HFF-Myc (cell line): ENCODE results near the gene KRT10.

ENCODE experiments used
- DNase-seq: peaks from one replicate; pipeline ENCODE4 v3.0.0-alpha.2; 2011; ENCODE audit warnings: low read depth; ENCODE audit errors: extremely low read depth
- H3K4me3 ChIP-seq: replicated peaks from 2 replicates; pipeline ENCODE4 v1.5.1; 2011; ENCODE audit warnings: low read depth, mild to moderate bottlenecking, control low read depth, low read length
- TF ChIP-seq, protein P1 (sequence below): IDR thresholded peaks from 2 replicates; pipeline ENCODE4 v1.5.1; 2012; ENCODE audit warnings: mild to moderate bottlenecking, low read depth, low read length, control low read depth; ENCODE audit errors: missing control alignments

Gene KRT10

DNA sequence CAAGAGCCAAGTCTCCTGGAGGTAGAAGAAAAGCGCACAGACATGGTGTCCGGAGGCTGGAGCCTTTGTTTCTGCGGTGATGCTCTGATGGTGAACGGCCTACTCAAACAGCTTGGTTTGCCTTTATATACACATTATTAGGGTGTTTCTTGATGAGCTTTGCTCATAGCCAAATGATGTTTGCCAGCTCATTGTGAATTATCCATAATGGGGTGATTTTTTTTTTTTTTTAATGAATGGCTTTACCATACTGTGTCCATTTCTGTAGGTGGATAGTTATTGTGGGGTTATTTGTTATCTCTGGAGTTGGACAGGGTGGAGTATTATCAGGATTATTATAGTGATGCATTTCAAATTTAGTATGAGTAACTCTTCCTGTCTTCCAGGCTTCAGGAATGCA is 40.0 kb downstream of the KRT10 start, which contains the start of gene KRT27:
KRT27 (minus strand) TSS at position 101 of the 400 bp plus-strand sequence; CDS start at position 44, 57 bp downstream.
- DNase-seq: no peak
- no peak within 1 kb of the TSS for H3K4me3 ChIP-seq
- TF ChIP-seq, protein P1, sequence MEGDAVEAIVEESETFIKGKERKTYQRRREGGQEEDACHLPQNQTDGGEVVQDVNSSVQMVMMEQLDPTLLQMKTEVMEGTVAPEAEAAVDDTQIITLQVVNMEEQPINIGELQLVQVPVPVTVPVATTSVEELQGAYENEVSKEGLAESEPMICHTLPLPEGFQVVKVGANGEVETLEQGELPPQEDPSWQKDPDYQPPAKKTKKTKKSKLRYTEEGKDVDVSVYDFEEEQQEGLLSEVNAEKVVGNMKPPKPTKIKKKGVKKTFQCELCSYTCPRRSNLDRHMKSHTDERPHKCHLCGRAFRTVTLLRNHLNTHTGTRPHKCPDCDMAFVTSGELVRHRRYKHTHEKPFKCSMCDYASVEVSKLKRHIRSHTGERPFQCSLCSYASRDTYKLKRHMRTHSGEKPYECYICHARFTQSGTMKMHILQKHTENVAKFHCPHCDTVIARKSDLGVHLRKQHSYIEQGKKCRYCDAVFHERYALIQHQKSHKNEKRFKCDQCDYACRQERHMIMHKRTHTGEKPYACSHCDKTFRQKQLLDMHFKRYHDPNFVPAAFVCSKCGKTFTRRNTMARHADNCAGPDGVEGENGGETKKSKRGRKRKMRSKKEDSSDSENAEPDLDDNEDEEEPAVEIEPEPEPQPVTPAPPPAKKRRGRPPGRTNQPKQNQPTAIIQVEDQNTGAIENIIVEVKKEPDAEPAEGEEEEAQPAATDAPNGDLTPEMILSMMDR: no peak

DNA sequence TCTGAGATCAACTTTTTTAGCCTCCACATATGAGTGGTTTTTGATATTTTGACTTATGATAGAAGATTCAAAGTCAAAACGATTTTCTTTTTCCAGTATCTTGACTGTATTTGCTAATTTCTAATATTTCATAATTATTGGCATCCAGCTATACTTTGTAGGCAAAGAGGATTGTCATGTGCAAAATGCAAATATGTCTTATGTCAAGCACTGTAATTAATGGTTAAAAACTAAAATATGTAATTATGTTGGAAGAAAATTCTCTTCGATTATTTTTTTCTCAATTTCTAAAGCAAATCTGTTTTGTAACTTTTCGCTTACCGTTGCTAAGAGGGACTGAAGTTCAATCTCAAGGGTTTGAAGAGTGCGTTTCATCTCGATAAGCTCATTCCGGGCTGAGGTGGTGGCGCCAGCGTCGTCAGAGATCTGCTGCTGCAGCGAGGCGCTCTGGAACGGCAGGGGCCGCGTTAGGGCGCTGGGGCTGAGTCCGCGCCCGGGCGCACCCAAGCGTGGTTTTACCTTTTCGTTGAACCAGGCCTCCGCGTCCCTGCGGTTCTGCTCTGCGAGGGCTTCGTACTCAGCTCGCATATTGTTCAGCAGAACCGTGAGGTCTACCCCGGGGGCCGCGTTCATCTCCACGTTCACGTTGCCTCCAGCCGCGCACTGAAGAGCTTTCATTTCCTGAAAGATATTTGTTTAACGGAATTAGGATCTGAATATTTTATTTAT is 43.1 kb downstream of the KRT10 start:
- TF ChIP-seq, protein P1: no peak
- no peak overlapping the region for H3K4me3 ChIP-seq
- no peak for DNase-seq

DNA sequence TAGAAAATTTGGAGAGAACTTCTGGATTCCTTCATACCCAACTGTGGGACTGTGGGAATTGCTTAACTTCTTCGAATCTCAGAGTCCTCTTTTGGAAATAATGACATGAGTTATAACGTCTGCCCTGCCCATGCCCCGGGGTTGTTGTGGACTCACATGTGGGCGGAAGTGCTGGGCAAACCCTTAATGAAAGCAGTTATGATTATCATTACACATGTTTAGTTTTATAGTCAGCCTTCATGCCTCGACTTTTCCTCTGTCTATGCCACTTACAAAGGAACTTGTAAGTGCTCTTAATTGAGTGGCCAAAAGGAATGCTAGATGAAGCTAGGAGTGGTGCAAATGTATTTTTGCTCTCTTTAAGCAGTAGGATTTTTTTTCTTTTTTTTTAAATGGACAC is 44.0 kb downstream of the KRT10 start:
- DNase-seq: no peak
- H3K4me3 ChIP-seq: no peak overlapping the region
- TF ChIP-seq, protein P1: no peak

DNA sequence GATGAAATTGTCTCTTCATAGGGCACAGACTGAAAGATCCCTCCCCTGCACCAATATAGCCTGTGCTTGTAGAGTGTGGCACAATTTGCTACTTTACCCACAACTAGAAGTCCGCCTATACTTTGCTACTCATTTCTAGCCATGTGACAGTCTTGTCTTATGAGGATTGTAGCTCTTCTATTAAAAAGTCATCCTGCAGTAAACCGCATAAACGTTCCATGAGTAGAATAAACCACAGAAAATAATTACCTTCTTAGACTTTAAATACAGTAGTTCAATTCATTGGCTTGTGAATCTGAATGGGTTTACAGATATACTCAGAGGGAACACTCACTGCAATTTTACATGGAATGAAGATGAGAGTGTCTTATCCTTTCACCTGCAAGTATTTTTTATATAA is 44.4 kb downstream of the KRT10 start:
- TF ChIP-seq, protein P1: no peak
- no peak overlapping the region for H3K4me3 ChIP-seq
- DNase-seq: no peak

DNA sequence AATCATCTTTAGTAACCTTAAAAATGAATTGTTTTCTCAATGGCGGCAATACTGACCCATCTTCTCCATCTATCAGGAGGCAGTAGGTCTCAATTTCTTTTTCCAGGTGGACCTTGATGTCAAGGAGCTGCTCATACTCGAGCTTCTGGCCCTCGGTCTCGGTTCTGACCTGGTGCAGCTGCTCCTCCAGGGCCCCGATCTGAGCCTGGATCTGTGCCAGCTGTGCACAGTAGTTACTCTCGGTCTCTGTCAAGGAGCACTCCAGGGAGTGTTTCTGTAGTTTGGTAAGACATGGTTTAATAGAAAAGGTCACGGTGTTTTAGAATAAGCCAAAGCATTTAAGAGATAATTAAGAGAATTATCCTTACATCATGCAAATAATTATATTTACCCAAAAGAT is 45.0 kb downstream of the KRT10 start:
- TF ChIP-seq, protein P1: no peak
- no peak for DNase-seq
- H3K4me3 ChIP-seq: no peak overlapping the region

DNA sequence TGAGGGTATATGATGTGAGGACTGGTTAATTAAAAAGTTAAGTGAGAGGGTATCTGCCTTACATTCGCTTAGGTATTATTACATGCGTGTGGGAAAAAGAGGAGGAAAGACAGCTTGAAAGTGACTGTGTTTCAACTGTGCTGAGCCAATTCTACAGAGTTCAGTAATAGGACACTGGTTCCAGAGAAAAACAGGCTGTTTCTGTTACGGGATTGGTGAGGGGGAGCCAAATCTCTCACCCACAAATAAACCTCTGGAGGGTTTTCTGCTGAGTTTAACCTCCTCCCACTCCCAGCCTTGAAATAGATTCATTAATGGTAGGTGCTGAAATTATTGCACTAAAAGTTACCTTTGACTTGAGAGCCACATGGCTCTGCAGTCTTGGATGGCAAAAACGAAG is 46.5 kb downstream of the KRT10 start:
- no peak for DNase-seq
- TF ChIP-seq, protein P1: no peak
- no peak overlapping the region for H3K4me3 ChIP-seq

DNA sequence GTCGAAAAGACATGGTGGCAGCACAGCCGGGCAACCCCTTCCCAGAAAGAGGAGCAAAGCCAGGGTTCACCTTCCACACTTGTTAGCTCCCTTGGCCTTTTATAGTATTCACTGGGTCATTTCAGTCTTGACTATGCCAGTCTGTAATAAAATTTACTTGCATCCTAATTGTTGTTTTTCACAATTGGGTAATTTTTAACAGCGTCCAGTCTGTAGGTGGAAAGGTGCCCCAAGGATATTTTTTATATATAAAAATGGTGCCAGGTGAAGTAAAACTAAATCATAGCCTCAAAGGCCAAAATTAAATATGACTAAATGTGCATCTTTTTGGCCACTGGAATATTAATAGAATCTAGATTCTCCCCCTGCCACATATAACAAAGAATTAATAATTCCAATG is 50.3 kb downstream of the KRT10 start, which contains the start of gene KRT26:
KRT26 (minus strand) TSS at position 101 of the 400 bp plus-strand sequence; CDS start at position 13, 88 bp downstream.
- no peak within 1 kb of the TSS for H3K4me3 ChIP-seq
- TF ChIP-seq, protein P1: no peak
- DNase-seq: no peak
